ENCODE results near the gene TTBK2.

The TTBK2 gene

DNA sequence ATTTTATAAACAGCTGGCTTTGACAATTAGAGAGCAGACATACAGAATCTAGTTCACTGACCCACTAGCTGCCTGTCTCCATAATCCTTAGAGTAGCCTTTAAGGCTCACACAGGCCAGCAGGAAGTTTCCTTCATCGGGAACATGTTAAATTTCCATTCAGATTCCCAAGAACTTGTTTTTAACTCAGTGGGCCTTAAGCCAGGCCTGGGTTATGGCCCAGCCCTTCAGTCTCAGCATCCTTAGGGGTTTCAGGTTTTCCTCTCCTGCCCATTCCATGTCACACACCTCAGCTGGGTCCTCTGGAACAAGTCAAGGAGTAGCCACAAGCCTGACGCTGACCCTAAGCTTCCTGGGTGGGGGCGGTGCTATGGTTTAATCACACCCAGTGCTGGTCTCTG, 198.7 kb downstream of the TTBK2 start:
- Histone ChIP-seq H3K9me3 (no peaks in the 10 kb centered on the region), H3K36me3 (peaks cover 62% of the 10 kb centered on the region), H3K27ac (no peak overlapping the region), H3K27me3 (no peaks in the 10 kb centered on the region), H3K4me3 (ENCODE audit: low read depth in 1 of 2, low read length in 1 of 2) (no peak overlapping the region), H3K4me1 (ENCODE audit: control insufficient read depth in 1 of 2, insufficient read depth in 1 of 2, low read depth in 1 of 2, low read length in 1 of 2) (no peaks in the 10 kb centered on the region)
- TF ChIP-seq, protein P1, sequence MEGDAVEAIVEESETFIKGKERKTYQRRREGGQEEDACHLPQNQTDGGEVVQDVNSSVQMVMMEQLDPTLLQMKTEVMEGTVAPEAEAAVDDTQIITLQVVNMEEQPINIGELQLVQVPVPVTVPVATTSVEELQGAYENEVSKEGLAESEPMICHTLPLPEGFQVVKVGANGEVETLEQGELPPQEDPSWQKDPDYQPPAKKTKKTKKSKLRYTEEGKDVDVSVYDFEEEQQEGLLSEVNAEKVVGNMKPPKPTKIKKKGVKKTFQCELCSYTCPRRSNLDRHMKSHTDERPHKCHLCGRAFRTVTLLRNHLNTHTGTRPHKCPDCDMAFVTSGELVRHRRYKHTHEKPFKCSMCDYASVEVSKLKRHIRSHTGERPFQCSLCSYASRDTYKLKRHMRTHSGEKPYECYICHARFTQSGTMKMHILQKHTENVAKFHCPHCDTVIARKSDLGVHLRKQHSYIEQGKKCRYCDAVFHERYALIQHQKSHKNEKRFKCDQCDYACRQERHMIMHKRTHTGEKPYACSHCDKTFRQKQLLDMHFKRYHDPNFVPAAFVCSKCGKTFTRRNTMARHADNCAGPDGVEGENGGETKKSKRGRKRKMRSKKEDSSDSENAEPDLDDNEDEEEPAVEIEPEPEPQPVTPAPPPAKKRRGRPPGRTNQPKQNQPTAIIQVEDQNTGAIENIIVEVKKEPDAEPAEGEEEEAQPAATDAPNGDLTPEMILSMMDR (IDR thresholded peaks at IDR 0.05): no peak

DNA sequence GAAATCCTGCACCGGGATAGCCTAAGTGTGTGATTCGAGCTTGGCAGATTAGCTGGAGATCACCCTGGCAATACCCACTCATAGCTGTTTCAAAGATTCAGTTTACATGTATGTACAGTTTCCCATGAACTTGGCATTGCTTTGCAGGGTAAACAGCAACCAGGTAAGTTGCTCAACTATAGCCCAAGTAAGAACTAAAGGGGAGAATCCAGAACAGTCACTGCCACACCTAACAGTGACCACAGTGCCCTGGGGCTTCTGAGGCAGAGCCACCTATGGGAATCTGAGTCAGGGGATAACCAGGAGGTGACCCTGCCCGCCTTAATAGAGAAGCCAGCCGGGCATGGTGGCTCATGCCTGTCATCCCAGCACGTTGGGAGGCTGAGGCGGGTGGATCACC, 199.6 kb downstream of the TTBK2 start:
- Histone ChIP-seq H3K27ac (no peak overlapping the region), H3K36me3 (peaks cover 53% of the 10 kb centered on the region), H3K27me3 (no peaks in the 10 kb centered on the region), H3K4me1 (ENCODE audit: control insufficient read depth in 1 of 2, insufficient read depth in 1 of 2, low read depth in 1 of 2, low read length in 1 of 2) (no peaks in the 10 kb centered on the region), H3K4me3 (ENCODE audit: low read depth in 1 of 2, low read length in 1 of 2) (no peak overlapping the region), H3K9me3 (no peaks in the 10 kb centered on the region)
- TF ChIP-seq, protein P1 (IDR thresholded peaks at IDR 0.05): no peak

DNA sequence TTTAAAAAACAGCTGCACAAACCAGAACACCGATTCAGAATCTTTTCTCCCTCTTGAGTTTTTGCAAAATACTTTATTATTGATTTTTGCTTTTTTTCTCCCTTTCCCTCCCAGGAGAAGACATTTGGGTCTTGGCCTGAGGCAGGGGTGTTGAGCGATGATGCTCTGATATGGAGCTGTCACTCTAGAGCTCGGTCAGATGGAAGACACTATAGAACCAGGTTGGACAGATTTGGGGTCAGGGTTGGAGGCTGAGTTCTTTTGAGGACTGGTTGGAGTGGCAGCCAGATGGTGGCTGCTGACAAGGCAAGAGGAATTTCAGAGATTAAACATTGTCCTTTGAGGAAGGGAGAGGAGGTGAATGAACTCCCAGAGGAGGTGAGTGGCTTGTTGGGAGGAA, 200.5 kb downstream of the TTBK2 start:
- Histone ChIP-seq H3K27me3 (no peaks in the 10 kb centered on the region), H3K27ac (no peak overlapping the region), H3K36me3 (peaks cover 44% of the 10 kb centered on the region), H3K4me3 (ENCODE audit: low read depth in 1 of 2, low read length in 1 of 2) (no peak overlapping the region), H3K9me3 (no peaks in the 10 kb centered on the region), H3K4me1 (ENCODE audit: control insufficient read depth in 1 of 2, insufficient read depth in 1 of 2, low read depth in 1 of 2, low read length in 1 of 2) (no peaks in the 10 kb centered on the region)
- TF ChIP-seq, protein P1 (IDR thresholded peaks at IDR 0.05): no peak

DNA sequence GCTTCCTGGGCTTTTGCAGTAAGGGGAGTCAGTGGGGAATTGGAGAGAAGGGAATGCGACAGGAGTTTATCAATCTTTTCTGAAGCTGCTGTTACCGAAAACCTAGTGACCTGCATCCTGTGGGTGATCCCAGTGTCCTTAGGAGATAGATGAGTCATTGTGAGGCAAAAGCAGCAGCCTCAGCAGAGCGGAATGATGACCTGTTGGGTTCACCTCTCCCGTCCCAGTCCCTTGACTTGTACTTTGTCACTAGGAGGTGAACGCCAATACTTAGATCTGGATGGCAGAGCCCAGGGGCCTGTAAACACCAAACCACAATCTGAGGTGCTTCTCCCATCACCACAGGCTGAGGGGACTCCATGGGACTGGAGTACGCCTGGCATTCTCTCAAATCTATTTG, 201.5 kb downstream of the TTBK2 start:
- TF ChIP-seq, protein P1 (IDR thresholded peaks at IDR 0.05): no peak
- Histone ChIP-seq H3K9me3 (no peaks in the 10 kb centered on the region), H3K27ac (no peak overlapping the region), H3K36me3 (peaks cover 33% of the 10 kb centered on the region), H3K4me3 (ENCODE audit: low read depth in 1 of 2, low read length in 1 of 2) (no peak overlapping the region), H3K4me1 (ENCODE audit: control insufficient read depth in 1 of 2, insufficient read depth in 1 of 2, low read depth in 1 of 2, low read length in 1 of 2) (no peaks in the 10 kb centered on the region), H3K27me3 (no peaks in the 10 kb centered on the region)

DNA sequence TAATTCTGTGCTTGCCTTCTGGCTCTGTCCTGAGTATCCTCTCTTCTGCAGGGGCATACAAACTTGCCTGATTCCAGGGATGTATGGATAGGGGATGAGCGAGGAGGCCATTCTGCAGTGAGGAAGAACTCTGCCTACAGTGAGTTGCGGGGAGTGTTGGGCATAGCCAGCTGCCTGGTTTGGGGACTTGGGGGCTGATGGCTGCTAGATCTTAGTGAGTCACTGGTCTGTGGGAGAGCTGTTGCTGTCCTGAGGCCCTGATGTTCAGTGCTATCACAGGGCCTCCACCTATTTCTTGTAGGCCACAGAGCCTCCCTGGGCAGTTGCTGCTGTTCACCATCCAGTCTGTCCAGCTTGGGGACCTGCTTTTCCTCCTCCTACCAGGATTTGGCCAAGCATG, 204.0 kb downstream of the TTBK2 start:
- Histone ChIP-seq H3K4me1 (ENCODE audit: control insufficient read depth in 1 of 2, insufficient read depth in 1 of 2, low read depth in 1 of 2, low read length in 1 of 2) (no peaks in the 10 kb centered on the region), H3K4me3 (ENCODE audit: low read depth in 1 of 2, low read length in 1 of 2) (no peak overlapping the region), H3K27ac (no peak overlapping the region), H3K36me3 (peaks cover 12% of the 10 kb centered on the region), H3K9me3 (no peaks in the 10 kb centered on the region), H3K27me3 (no peaks in the 10 kb centered on the region)
- TF ChIP-seq, protein P1 (IDR thresholded peaks at IDR 0.05): no peak

DNA sequence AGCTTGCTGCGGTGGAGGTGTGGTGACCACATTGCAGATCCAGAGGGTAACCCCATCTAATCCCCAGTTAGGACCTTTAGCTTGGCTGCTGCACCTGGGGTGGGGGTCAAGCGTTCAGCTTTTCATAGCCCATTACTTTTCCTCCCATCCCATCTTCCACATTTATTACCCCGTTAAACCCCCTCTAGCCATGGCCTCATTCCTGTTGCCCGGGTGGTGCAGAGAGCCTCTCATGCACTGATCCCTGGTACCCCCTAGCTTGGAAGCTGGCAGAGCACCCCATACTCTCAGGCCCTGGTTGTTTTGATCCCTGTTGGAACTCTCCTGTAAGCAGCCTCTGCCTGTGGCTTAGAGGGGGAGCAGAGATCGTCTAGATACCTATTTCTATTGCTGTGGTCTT, 204.5 kb downstream of the TTBK2 start:
- no peak overlapping the region for H3K4me3 ChIP-seq (ENCODE audit: low read depth in 1 of 2, low read length in 1 of 2)
- TF ChIP-seq, protein P1 (IDR thresholded peaks at IDR 0.05): no peak
- no peaks in the 10 kb centered on the region for H3K9me3 ChIP-seq
- no peaks in the 10 kb centered on the region for H3K27me3 ChIP-seq
- peaks cover 11% of the 10 kb centered on the region for H3K36me3 ChIP-seq
- H3K27ac ChIP-seq: no peak overlapping the region
- no peaks in the 10 kb centered on the region for H3K4me1 ChIP-seq (ENCODE audit: control insufficient read depth in 1 of 2, insufficient read depth in 1 of 2, low read depth in 1 of 2, low read length in 1 of 2)
